GM21526 (cell line): Measurements from ENCODE around the gene PANK2.
"Not testable (repeated sequence)": the region's sequence is repeated elsewhere in the genome, so short reads cannot be mapped to it uniquely, and the experiment has no call there.

Source experiments
- ATAC-seq: cut with Tn5 transposase; IDR thresholded peaks from one replicate; pipeline ENCODE4 v1.9.1; 2021; ENCODE audit warnings: moderate library complexity; ENCODE audit not compliant: unreplicated experiment, low FRiP score

PANK2 gene

GRCh38 chr20:3925113-3925695, 36.0 kb downstream of the PANK2 start:
- no peak for ATAC-seq

DNA sequence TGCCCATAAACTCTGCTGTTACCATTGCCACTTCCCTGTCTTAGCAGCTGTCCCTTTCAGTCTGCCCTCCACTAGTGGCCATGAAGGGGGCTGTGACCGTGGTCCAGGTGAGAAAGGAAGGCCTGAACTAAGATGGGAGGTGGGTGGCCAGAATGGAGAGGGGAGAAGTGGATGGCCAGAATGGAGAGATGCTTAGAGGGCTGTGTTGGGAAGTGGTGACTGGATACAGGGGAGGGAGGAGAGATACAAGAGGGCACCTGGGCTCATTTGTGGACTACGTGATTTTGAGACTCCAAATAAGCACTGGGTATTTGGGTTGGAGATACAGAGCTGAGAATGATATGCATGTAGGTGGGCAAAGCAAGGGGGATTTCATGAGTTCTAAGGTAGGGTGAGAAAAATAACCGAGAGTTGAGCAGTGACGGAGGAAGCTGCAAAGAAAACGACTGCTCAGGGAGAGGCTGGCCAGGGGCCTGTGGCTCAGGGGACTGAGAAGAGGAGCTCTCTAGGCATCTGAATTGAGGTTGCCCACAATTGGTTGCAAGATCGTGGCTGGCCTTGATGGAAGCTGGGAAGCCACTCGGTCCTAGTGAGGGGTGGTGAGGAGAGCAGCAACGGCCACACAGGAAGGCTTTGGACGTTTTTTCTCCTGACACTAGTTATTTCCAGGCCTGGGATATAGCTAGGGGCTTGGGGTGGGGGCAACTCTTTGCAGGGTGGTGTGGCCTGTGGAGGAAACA, 36.9 kb downstream of the PANK2 start:
- no peak for ATAC-seq

- ATAC-seq: no peak
Measured at GRCh38 chr20:3927486-3928291, 38.5 kb downstream of the PANK2 start.

DNA sequence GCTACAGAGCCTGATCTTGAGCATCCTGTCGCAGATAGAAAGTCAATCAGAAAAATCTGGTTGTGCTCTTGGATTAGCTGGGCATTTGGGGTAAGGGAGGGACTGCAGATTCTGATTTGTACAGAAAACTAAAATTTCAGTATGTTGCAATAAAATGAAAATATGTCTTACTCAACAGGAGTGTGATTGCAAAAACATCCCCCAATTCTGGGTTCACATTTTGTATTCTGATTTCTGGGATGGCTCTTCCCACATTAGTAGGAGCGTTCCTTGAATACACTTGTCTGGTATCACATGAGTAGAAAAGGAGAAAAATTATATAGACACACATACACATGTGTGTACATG, 40.5 kb downstream of the PANK2 start:
- no peak for ATAC-seq

- ATAC-seq: no peak
Measured at GRCh38 chr20:3930265-3931206, 41.3 kb downstream of the PANK2 start.

DNA sequence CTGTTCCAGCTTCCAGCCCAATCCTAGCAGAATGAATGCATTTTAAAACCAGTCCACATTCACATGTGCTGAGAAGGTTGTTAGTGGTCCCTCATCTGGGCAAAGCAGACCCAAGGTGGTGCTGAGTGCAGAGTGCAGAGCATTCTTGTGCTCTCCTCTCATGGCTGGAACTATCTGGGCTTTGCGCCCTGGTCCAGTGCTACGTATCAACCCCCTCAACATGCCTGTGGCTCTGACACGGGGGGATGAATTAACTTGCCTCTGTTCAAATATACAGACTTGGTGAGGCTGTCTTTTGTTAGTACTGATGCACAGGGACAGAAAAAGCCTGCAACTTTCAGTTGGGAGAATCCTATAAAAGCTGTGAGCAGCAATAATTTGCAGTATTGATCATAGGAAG, 42.5 kb downstream of the PANK2 start:
- no peak for ATAC-seq

GRCh38 chr20:3932277-3932676, 43.1 kb downstream of the PANK2 start:
- no peak for ATAC-seq

DNA sequence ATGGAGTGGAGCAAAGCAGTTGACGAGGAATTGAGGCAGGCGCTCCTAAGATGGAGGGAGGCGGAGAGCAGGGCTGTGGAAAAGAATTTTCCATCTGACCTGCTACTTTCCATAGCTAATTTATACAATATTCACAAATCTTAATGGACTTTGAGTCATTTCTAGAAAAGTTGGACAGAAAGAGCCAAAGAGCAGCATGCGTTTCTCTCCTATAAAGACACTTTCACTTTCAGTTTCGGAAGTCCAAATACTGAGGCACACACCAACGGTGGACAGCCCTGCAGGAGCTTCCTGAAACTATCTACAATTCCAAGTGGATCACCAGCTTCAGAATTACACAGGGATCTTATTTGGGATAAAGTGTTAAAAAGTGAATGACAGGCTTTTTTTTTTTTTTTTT, 43.5 kb downstream of the PANK2 start:
- no peak for ATAC-seq

DNA sequence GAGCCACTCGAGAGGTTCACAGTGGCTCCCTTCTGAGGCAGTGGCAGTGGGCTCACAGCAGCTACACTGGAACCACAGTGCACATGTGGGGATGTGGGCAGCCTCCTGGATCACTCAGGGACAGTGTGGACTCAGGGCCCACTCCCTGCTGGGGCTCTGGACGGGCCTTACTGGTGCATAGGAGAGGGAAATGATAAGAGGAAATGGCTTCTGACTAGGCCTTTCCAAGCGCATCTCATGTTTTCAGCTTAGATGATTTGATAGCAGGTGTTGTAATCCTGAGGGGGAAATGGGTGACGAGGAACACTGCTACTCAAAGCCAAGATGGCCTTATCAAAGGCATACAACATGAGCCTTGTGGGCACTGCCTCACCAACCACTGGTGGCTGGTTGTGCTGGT, 44.0 kb downstream of the PANK2 start:
- no peak for ATAC-seq

GRCh38 chr20:3934624-3935023, 45.4 kb downstream of the PANK2 start:
- ATAC-seq: no peak

- ATAC-seq: no peak
Measured at GRCh38 chr20:3935295-3935955, 46.2 kb downstream of the PANK2 start.

DNA sequence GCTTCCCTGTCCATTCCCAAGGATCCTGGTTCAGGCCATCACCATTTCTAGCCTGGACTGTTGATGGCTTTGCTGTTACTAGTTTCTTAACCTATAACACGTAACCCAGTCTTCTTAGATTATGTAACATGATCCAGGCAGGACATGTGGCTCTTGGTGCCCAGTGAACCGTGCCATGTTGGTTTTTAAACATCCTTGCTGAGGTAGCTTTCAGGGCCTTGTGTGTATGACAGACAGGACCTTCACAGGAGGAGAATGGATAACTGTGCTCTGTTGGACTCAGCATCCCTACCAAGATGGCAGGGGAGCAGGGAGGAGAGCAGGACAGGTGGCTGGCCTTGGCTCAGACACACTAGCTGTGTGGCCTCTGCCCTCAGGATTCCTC, 46.8 kb downstream of the PANK2 start:
- ATAC-seq: no peak

GRCh38 chr20:3937618-3938017, 48.4 kb downstream of the PANK2 start:
- no peak for ATAC-seq

GRCh38 chr20:3940905-3941304, 51.7 kb downstream of the PANK2 start:
- ATAC-seq: no peak

DNA sequence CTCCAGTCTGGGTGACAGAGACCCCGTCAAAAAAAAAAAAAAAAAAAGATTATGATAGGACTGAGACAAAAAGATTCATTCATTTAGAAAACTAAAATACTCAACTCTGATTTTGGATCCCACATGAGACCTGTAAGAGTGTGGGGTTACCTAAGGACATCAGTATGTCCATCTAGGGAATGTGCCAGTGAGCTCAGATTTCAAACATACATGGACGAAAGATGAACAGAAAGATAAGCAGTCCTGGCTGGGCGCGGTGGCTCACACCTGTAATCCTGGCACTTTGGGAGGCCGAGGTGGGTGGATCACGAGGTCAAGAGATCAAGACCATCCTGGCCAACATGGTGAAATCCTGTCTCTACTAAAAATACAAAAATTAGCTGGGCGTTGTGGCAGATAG, 57.5 kb downstream of the PANK2 start:
- not testable (repeated sequence) for ATAC-seq

- ATAC-seq: no peak
Measured at GRCh38 chr20:3964719-3965118, 75.5 kb downstream of the PANK2 start.

DNA sequence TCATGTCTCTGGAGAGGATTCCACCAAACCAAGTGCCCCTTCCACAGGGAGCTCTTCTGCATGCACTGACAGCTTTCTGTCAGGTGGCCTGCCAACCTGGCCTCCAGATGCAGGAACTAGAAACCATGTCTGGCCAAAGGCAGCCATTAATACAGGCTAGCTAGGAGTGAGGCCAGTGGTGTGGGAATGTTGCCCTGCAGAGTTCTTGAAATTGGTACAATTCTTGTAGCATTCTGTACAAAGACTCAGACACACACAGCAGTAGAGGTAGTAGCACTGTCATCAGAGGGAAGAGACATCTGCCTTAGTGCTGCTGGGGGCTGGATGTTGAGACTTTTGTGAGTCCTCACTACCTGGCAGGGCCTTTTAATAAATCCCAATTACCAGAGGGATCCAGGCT, 77.4 kb downstream of the PANK2 start:
- ATAC-seq: no peak

DNA sequence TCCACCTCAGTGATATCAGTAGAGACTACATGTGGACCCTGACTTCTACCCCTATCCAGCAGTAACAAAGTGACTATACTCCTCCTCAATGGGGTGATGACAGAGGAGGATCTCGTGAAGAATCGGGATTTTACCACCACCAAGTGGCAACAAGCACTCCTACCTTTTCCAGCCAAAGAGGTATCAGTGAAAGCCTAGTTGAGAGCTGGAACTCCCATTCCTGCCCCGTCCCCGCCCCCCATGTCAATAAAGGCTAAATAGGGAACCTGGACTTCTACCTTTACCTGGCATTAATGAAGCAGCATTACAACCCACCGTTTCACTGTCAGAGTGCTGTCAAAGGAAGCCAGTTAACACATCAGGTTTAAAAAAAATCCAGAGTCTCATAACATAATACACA, 80.8 kb downstream of the PANK2 start:
- ATAC-seq: no peak

DNA sequence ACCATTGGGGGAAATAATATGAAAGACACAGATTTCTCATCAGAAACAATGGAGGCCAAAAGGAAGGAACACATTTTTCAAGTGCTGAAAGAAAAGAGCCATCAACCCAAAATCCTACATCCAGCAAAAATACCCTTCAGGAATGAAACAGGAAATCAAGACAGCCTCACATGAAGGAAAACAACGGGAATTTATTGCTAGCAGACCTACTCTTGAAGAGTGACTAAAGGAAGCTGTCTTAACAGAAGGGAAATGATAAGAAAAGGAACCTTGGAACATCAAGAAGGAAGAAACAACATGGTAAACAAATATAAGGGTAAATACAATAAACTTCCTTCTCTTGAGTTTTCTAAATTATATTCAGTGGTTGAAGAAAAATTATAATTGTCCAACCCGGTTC, 82.0 kb downstream of the PANK2 start:
- no peak for ATAC-seq

GRCh38 chr20:3972161-3972560, 83.0 kb downstream of the PANK2 start:
- ATAC-seq: no peak
